Right renal cortex interstitium (tissue), 3 donors: ENCODE measurements around the gene TCEAL9. TPM values are rescaled to one million over a fixed set of nuclear protein-coding genes. Genes with fewer than 3 reads are reported as not detected.

Experiments used
- polyA plus RNA-seq, 3 donors: library from polyadenylated mRNA; unstranded; fragments of 120-200 nt; gene quantifications; one replicate each; pipeline ENCODE4 v1.2.1, GENCODE V29; 2013; ENCODE audit not compliant: insufficient read length in 3 of 3

TCEAL9 gene
- polyA plus RNA-seq, 3 donors = 231 to 248 (median 239) TPM

Other genes with a start within 250 kb of the TCEAL9 start
- gene BEX4, start 141.4 kb upstream of the TCEAL9 start, polyA plus RNA-seq = 100 to 1,000 TPM; 175 to 185 (median 175) TPM
- gene TCEAL8, start 101.4 kb upstream of the TCEAL9 start, polyA plus RNA-seq = 100 to 1,000 TPM; 163 to 171 (median 164) TPM
- 10 to 100 TPM; 14.7 to 17.3 (median 17.0) TPM for gene TCEAL5, start 79.8 kb upstream of the TCEAL9 start, polyA plus RNA-seq
- gene BEX2, start 45.5 kb upstream of the TCEAL9 start, polyA plus RNA-seq = 10 to 100 TPM; 80.3 to 95.4 (median 92.9) TPM
- gene TCEAL7, start 26.3 kb upstream of the TCEAL9 start, polyA plus RNA-seq = 10 to 100 TPM; 36.7 to 48.4 (median 42.0) TPM
- 100 to 1,000 TPM; 535 to 609 (median 591) TPM for gene BEX3, start 20.0 kb downstream of the TCEAL9 start, polyA plus RNA-seq
- gene RAB40A, start 163.0 kb downstream of the TCEAL9 start, polyA plus RNA-seq = 1 to 10 TPM; 2.1 to 3.0 (median 2.2) TPM
- 100 to 1,000 TPM; 192 to 231 (median 197) TPM for gene TCEAL4, start 229.0 kb downstream of the TCEAL9 start, polyA plus RNA-seq